Activated CD8-positive, alpha-beta memory T cell treated with anti-CD3 and anti-CD28 coated beads, Interleukin-2, amount 50 U/mL, for 1 hour (primary cell): ENCODE data around the gene ZBP1.

Experiments
- DNase-seq: peaks from one replicate; pipeline ENCODE4 v3.0.0-alpha.2; 2020; ENCODE audit errors: extremely low read depth

Gene ZBP1

DNA sequence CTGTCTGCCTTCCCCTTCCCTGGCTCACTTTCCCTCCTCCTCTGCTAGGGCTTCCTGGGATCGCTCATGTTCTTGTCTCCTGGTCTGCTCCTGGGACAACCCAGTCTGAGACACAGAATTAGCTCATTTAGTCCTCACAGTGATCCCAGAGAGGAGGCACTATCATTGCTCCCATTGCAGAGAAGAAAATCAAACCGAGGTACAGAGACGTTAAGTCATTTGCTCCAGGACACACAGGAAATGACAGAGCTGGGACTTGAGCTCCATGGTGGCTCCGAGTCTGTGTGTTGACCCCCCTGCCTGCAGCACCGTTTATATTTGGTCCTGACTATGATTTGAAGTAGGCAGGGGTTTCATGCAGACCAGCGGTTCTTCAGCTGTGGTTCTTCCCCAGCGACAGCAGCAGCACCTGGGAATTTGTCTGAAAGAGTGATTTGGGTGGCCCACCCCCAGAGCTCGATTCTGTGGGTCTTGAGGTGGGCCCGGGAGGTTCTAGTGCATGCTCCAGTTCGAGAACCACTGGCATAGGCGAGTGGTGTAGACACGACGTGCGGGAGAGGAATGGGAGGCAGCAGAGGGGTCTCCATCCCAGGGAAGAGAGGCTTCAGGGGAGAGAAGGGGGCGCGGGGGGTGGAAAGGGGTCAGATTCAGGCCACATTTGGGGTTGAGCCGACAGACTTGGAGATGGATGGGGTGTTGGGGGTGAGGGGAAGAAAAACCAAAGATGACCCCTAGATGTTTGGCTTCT is 34.6 kb downstream of the ZBP1 start:
- DNase-seq = no peak

DNA sequence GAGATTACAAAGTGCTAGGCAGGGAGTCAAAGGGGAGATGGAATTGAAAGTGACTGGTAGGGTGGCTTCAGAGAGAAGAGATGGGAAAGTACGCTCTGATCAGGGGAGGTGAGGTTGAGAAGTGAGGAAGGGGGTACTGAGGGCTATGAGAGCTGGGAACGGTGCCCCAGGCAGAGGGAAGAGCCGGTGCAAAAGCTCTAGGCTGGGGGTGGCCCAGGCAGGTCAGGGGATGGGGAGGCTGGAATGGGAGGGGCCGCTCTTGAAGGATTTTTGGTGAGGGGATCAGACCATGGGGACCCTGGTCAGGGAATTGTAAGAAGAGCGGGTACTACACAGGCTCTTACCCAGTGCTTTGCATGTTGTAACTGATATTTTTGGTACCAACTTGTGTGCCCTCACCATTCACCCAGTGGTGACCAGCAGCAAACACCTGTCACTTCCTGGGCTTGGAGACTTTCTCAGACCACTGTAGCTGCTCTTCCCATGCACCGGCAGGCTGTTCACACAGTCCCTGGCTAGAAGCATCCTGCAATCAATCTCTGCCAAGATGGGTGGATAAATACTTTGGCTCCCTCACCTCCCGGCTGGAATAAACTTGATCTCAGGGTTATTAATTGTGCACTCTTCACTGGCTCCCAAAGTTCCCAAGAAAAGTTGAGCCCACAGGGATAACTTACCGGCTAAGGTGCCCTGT is 35.3 kb downstream of the ZBP1 start:
- no peak for DNase-seq

DNA sequence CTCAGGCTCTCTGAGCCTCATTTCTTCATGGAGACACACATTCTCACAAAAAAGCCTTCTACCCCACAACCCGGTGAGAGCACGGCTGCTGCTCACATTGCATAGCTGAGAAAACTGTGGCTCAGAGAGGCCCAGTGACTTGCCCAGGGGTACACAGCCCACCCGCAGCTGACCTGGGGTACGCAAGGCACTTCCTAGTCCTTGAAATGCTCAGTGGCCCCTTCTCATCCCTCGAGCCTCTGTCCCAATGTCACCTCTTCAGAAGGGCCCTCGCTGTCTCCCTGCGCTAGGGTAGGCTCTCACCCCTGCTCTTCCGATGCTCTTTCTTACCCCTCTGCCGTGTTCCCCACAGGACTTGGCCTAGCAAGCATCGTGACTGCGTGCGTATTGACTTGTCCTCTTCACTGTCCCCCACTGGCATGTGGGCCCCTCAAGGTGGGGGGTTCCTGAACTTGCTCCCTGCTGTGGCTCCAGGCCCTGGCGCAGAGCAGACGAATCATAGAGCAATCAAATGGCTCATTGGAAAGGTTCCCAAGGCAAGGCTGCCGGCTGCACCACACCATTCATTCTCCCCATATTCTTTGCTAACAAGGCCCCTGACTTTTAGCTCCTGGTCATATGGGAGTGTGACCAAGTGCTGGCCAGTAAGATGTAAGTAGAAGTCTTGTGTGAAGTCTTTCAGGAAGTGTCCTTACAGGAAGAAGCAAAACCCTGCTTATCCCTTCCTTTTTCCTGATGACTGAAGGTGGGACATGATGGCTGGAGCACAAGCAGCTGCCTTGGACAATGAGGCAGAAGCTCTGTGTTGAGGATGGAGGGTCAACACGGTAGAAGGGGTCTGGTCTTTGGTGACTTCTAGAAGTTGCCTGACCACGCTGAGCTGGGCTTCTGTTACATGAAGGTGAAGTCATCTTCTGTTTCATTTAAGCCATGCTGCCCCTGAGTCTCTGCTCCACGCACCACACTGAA is 36.7 kb downstream of the ZBP1 start:
- no peak for DNase-seq

DNA sequence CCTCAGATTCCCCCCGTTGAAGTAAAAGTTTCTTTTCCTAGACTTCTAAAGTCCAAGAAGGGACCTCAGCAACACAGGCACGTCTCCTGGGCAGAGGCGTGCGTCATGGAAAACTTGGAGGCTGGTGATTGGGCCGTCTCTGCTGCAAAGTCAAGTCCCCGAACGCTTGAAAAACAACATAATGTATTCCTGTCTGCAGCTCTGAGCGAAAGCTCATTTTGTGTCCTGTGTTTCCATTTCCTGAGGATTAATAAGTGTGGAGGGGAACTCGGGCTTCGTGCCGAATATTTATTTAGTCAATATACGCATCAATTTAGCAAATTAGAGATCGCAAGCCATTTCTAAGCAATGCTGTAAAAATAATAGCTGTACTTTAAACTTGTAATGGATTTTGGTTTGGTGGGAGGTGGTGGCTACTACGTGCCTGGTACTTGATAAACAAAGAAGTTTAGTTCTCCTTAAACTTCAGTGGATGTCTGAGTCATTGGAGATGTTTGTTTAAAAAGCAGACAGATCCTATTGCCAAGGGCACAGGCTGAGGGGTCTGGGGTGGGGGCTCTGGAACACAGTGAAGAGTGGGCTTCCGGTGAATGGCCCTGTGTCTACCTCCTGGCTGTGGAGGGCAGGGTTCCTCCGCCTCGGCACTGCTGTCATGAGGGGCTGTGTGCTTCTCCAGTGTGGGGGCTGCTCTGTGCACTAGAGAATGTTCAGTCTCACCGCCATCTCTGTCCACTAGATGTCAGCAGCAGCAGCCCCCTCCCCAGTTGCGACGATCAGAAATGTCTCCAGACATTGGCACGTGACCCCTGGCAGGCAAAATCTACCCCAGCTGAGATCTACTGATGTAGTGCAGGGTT is 37.6 kb downstream of the ZBP1 start:
- no peak for DNase-seq

DNA sequence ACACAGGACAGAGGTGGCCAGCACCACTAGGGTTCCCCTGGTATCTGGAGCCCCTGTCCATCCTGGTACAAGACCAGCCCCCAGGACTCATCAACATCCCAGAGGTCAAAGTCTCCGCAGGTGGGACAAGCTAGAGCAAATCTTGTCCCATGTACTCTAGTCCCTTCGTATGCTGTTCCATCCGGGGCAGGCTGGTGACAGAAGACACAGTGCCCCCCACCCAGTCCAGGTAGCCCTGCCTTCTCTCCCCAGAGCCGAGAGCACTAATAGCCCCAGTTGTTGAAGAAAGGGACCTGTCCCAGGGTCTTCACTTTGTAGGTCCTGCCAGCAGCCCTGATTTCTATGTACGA is 38.2 kb downstream of the ZBP1 start:
- no peak for DNase-seq

DNA sequence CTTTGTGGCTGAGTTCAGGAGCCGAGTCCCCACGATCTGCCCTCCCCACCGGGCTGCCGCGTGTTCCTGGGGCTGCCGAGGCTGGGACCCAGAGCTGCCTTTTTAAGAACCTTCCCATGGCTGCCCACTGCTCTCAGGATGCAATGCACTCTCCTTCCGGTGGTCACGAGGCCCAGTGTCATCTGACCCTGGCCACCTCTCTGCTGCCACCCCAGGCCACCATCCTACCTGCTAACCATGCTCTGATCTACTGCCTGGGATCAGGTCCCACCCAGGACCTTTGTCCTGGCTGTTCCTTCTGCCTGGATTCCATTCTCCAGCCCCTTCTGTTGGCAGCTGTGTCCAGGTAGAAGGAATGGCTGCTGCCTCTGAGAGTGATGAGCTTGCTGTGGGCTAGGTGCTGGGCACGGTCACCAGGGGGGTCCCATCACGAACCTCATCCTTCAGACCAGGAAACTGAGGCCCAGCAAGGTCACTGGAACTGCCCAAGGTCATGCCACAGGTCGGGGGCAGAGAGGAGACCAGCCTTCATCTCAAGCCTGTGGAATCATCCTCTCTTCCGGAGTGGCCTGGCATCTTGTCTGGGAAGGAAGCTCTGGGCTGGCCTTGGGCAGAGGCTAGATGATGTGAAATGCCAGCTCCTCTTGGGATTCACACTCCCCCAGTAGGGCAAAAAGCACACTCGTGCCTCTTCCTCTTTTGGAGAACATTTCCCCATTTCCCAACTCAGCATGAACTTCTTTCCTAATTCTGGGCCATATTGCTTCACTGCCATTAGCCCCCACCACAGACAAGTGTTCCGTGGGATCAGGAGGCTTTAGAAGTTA is 38.8 kb downstream of the ZBP1 start:
- DNase-seq = no peak

DNA sequence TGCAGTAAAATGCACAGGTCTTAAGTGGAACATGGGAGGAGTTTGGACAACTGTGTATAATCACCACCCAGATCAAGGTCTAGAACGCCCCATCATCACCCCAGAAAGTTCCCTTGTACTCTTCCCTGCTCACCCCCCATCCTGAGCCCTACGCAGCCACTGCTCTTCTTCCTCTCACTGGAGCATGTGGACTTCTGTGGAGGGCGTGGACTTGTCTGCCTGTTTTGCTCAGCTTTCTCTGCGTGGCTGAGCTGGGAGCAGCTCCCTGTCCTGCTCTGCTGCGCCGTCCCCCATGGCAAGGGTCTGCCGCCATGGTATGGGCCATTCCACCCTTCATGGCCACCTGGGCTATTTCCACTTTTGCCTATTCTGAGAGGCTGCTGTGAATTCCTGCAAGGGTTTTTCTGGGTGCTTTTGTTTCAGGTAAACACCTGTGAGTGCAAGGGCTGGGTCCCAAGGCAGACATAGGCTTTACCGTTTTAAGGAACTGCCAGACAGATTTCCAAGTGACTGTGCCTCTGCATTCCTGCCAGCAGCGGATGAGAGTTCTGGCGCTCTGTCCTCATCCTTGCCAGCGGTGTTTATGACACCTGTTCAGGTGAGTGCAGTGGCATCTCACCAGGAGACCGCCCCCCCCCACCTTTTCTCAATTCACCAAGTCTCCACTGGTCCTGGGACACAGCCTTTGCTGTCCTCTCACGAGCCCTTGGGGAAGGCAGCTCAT is 39.6 kb downstream of the ZBP1 start:
- DNase-seq = no peak

DNA sequence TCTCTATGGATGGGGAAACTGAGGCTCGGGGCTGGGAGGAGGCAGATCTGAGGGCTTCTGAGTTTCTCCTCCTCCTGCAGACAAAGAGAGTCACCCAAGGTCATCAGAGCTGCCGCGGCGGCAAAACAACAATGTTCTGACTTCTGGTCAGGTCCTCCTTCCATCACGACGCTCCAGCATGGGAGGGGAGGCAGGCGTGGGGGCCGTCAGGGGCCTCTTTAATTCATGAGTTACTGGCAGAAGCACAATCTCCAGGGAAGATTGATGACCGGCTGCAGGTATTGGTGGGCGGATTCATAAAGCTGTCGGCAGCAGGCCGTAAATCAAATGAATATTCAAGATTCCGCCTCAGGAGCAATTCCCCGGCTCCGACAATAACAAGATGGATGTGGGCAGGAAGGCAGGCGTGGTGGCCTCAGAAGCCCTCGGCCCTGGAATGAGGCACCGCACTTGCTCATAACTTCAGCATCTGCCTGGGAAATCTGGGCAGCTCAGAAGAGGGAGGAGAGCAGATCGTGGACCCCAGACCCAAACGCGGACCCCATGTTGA is 40.3 kb downstream of the ZBP1 start:
- DNase-seq = no peak

DNA sequence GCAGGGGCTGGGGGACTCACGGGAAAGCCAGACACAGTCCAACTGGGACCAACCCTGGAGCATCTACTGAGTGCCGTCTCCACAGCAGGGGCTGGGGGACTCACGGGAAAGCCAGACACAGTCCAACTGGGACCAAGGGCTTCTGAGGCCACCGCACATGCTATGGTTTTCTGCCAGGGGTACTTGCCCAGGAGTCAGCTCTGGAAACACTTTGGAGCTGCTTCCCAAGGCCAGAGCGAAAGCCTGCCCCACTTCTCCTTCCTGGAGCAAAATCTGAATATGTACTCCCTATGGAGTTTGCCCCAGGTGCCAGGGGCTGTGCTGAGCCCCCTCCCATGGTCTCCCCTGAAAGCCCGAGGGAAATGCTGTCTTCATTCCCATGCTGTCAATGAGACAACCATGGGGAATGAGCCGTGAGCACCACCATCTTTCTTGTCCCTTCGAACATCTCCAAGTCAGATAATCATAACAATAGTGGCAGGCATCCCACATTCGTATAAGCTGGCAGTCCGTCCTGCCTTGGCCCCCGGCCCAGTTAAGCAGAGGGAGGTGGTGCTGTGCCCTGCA is 40.8 kb downstream of the ZBP1 start:
- DNase-seq = no peak

DNA sequence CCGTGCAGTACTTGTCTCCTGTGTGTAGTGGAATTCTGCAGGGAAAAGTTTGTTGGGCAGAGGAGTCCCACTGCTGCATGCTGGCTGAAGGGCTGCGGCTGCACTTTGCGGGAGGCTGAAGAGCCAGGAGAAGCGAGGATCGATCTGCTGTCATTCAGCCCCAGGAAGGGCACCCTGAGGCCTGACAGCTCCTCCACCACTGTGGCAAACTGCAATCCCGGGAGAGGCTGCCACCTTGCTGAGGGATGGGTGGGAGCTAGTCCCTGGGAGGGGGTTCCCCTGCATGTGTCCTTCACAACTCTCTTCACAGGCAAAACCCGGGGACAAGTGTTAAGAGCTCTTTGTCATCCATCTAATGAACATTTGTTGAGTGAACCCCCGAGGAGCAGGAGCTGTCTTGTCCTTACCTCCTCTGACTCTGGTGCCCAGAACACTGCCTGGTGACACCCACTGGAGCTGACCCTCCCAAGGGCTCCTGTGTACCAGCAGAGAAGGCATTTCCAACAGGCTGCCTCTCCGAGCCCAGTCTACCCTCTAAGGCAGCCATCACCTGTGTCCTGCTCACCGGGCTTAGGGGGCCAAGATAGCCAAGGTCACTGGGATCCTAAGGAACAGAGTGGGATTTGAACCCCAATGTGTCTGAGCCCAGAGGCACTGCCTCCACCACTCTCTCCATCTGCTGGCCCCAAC is 41.6 kb downstream of the ZBP1 start:
- no peak for DNase-seq

DNA sequence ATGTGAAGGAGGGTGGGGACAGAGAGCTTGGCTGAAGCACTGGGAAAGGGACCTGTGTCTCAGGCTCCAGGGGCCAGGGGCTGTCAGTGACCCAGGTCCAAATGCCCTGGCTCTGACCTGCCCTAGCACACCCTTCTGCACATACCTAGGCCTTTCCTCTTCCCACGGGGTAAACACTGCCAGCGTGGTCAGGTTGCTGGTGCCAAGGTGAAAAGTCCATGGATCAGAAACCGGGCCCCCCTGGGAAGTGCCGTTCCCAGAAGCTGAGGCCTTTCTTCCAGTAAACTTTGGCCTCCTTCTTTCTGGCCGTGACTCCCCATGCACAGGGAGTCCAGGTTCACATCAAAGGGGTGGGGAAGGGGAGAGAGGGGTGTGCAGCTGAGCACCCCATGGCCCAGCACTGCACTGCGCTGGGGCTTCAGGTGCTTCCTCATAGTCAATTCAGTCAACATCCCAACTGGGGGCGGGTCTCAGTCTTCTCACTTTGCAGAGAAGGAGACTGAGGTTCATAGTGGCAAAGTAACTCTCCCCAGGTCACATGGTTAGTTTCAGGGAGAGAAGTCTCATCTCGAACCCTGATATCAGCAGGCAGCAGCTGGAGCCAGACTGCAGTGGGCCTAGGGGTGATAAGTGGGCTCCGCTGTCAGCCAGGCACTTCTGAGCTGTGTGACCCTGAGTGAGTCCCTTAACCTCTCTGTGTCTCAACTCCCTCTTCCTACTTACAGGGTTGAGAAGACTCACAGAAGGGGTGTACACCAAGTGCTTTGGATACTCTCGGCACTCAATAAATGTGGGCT is 42.3 kb downstream of the ZBP1 start:
- no peak for DNase-seq

DNA sequence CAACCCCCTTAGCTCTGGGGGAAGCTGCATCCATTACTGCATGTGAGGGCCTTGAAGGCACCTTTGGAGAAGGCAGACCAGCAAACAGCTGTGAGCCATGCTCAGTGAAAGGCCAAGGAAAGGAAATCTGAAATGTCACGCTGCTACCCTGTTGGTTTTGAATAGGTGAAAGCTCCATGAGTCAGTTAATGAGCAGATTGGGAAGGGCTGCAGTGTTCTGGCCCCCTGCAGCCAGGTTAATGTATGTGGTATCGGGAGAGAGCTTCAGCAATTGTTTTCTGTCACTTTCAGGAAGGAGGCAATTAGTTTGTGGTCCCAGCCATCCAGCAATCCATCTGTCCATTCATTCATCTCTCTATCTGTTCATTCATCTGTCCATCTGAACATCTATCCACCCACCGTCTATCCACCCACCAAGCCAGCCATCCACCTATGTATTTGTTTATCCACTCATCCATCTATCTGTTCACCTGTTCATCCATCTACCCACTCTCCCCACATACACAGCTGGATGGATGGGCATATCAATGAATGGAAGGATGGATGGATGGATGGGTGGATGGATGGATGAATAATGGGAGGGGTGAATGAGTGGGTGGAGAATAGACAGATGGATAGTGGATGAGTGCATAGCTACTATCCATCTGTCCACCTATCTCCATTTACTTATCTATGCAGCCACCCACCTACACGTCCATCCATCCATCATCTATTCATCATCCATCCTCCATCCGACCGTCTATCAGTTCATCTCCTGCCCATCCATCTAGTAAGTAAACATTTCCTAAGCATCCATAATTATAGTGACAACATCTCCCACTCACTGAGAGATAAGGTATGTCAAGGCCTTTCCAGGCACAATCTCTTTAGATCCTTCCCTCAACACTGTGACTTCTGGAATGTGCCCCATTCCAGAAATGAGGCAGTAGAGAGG is 43.3 kb downstream of the ZBP1 start:
- DNase-seq = no peak

DNA sequence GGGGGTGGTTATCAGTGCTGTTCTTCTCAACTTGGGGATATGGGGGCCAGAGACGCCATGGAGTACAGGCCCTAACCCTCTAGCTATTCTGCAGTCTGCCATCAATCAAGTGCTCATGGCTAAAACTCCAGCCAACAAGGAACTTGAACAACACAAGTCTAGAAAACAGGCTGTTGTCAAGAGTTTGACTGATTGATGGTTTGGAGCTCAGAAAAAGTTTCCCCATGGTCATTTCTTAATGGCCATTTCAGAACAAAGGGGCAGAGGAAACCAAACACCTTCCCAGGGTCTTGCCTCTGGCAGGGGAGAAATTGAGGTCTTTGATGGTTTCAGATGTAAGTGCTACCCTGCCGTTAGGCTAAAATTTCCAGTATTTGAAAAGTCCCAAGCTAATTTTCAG is 44.2 kb downstream of the ZBP1 start:
- no peak for DNase-seq

DNA sequence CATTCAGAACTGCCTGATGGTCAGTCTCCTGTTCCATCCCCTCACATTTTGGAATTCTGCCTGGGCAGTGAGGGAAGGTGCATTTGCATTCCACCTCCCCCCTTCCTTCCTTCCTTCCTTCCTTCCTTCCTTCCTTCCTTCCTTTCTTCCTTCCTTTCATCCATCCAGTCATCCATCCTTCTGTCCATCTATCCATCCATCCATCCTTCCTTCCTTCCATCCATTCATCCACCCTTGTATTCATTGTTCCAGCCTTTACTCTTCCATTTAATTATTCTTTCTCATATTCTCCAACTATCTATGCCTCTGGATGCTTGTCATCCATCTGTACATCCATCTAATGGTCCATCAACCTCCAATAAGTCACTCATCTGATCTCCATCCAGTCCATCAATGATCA is 45.3 kb downstream of the ZBP1 start:
- DNase-seq = no peak

DNA sequence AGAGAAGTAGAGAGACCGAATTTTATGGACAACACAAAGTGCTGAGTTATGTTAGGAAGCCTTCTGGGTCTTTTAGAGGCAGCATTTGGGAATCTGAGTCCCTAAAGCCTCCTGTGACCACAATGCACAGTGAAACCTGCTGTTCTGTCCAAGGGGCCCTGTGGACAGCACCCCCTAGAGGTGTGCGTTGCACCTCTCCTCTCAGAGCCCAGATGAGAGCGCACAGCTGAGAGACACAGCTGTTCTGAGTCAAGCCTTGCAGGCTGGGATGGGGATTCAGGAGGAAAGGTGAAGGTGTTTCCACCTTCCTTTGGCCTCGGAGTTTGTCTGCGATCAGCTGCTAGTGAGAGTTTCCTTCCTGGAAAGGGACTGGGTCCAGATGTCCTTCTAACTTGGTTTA is 46.3 kb downstream of the ZBP1 start:
- no peak for DNase-seq

DNA sequence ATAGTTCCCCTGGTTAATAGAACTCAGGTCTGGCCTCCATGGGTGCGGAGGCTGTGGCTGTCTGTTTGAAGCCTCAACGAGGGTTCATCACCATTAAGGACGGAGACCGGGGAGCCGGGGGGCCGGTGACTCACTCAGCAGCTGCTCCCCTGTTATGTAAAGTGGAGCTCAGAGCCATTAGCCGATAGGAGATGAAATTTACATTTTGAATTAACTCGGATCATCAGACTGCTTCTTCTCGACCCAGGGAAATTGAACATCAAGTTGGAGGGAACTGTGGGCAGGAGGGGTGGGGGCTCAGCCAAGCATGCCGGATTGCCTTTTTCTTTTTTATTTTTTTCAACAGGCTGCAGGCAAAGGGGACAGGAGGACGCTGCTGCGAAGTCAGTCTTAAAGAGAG is 47.0 kb downstream of the ZBP1 start:
- no peak for DNase-seq
